Measurements from ENCODE around the gene ARAP1. TPM values are rescaled to one million over a fixed set of nuclear protein-coding genes. Genes with fewer than 3 reads are reported as not detected.

ARAP1 gene
- total RNA-seq (2021) (151 and 184 TPM in 2 replicates), Bru-seq, nascent RNA (percentile 64 among the genes with signal in this experiment), BruChase-seq, experiment 1, labeled RNA remaining after a 2-hour chase (percentile 70 among the genes with signal in this experiment), BruChase-seq, experiment 2, labeled RNA remaining after a 6-hour chase (percentile 75 among the genes with signal in this experiment)
- long read RNA-seq, full-length matches to known transcripts: 30 of 134 reads
- long read RNA-seq, partial matches to known transcripts: 48 of 134 reads
- long read RNA-seq, other reads (novel, unspliced or antisense): 56 of 134 reads

GRCh38 chr11:72752088-72752914, at the start of gene ARAP1:
ARAP1 (minus strand) TSS chr11:72752408; CDS start chr11:72727128, 25,280 bp downstream.
- intact Hi-C loops (cut with micrococcal nuclease; ENCODE audit: unreplicated experiment): loop anchor here (1.0 kb wide), 1 partner anchor 62 kb away; the partner anchor contains the start of gene ATG16L2
- Histone ChIP-seq H3F3A (ENCODE audit: insufficient read depth, low read depth) (peaks cover 41% of the 10 kb centered on the region), H2AFZ (peak within 1 kb of the TSS; percentile 73), H3K36me3 (ENCODE audit: low read depth) (peaks cover 11% of the 10 kb centered on the region), H3K4me1 (replicated peaks; ENCODE audit: insufficient read depth) (peaks cover 26% of the 10 kb centered on the region), H3K27ac (peak within 1 kb of the TSS; percentile 35; the same call in 1 of the 2 replicates), H3K4me3 (peak within 1 kb of the TSS; percentile 96), H4K20me1 (ENCODE audit: insufficient read depth) (peaks cover 3% of the 10 kb centered on the region; the same call in 1 of the 2 replicates), H3K9me2 (ENCODE audit: insufficient read depth) (no peaks in the 10 kb centered on the region), H3K27me3 (ENCODE audit: insufficient read depth, low read depth) (no peaks in the 10 kb centered on the region), H3K9me3 (ENCODE audit: insufficient read depth, low read depth) (no peaks in the 10 kb centered on the region), H3K4me2 (peak within 1 kb of the TSS; percentile 89), H3K79me2 (ENCODE audit: low read depth) (peaks cover 39% of the 10 kb centered on the region)
- no peak for TF ChIP-seq EZH2 (IDR thresholded peaks at IDR 0.05; ENCODE audit: low read depth)
- no peak for TF ChIP-seq CTCF (conservative IDR thresholded peaks at IDR 0.05)
- no TSS peak for BruUV-seq (replicated peaks)
- ChIA-PET CTCF (interaction anchor here (0.6 to 2.3 kb wide), 2 partner anchors 42 to 555 kb away, joined by 3 to 10 read pairs; partner anchors contain the start of gene STARD10), POLR2A (ENCODE audit: unreplicated experiment) (interaction anchor here (0.6 kb wide), 2 partner anchors 34 to 41 kb away, joined by 4 to 24 read pairs; no protein-coding TSS in a partner anchor)
- DNase-seq: peak; percentile 80 to 82

GRCh38 chr11:72799441-72799840, 47.2 kb upstream of the ARAP1 start:
- no peak for TF ChIP-seq EZH2 (IDR thresholded peaks at IDR 0.05; ENCODE audit: low read depth)
- TF ChIP-seq CTCF (conservative IDR thresholded peaks at IDR 0.05): no peak
- Histone ChIP-seq H3K36me3 (ENCODE audit: low read depth) (no peaks in the 10 kb centered on the region), H3K4me1 (replicated peaks; ENCODE audit: insufficient read depth) (peaks cover 9% of the 10 kb centered on the region), H3F3A (ENCODE audit: insufficient read depth, low read depth) (peaks cover 10% of the 10 kb centered on the region; the same call in 1 of the 2 replicates), H3K4me3 (no peak overlapping the region), H3K4me2 (no peak overlapping the region), H3K27ac (no peak overlapping the region), H3K9me2 (ENCODE audit: insufficient read depth) (no peaks in the 10 kb centered on the region), H3K27me3 (ENCODE audit: insufficient read depth, low read depth) (no peaks in the 10 kb centered on the region), H4K20me1 (ENCODE audit: insufficient read depth) (no peaks in the 10 kb centered on the region), H3K79me2 (ENCODE audit: low read depth) (no peaks in the 10 kb centered on the region), H3K9me3 (ENCODE audit: insufficient read depth, low read depth) (no peaks in the 10 kb centered on the region), H2AFZ (no peak overlapping the region)
- POLR2A ChIA-PET (ENCODE audit: unreplicated experiment): interaction anchor here (0.6 kb wide), 1 partner anchor 328 kb away, joined by 10 read pairs; no protein-coding TSS in a partner anchor
- intact Hi-C loops (cut with micrococcal nuclease; ENCODE audit: unreplicated experiment): no loop called here
- BruUV-seq (replicated peaks): no TSS peak
- DNase-seq: no peak
- CTCF ChIA-PET: interaction anchor here (0.6 kb wide), 1 partner anchor 90 kb away, joined by 11 read pairs; no protein-coding TSS in a partner anchor

GRCh38 chr11:72798361-72798760, 46.2 kb upstream of the ARAP1 start:
- DNase-seq: no peak

More at GRCh38 chr11:72798361-72798760, 46.2 kb upstream of the ARAP1 start:
- peaks cover 13% of the 10 kb centered on the region; the same call in 1 of the 2 replicates for H3F3A ChIP-seq (ENCODE audit: insufficient read depth, low read depth)
- no peaks in the 10 kb centered on the region for H3K27me3 ChIP-seq (ENCODE audit: insufficient read depth, low read depth)
- no peaks in the 10 kb centered on the region for H3K9me2 ChIP-seq (ENCODE audit: insufficient read depth)
- no peak overlapping the region for H3K4me2 ChIP-seq
- no peaks in the 10 kb centered on the region for H3K9me3 ChIP-seq (ENCODE audit: insufficient read depth, low read depth)
- ChIA-PET POLR2A (ENCODE audit: unreplicated experiment) (interaction anchor here (0.5 kb wide), 1 partner anchor 388 kb away, joined by 3 read pairs; no protein-coding TSS in a partner anchor), CTCF (interaction anchor here (0.6 kb wide), 1 partner anchor 69 kb away, joined by 4 read pairs; no protein-coding TSS in a partner anchor)
- H2AFZ ChIP-seq: no peak overlapping the region
- peaks cover 14% of the 10 kb centered on the region for H3K4me1 ChIP-seq (replicated peaks; ENCODE audit: insufficient read depth)
- H3K79me2 ChIP-seq (ENCODE audit: low read depth): no peaks in the 10 kb centered on the region
- H3K36me3 ChIP-seq (ENCODE audit: low read depth): no peaks in the 10 kb centered on the region
- no peak overlapping the region for H3K4me3 ChIP-seq
- BruUV-seq (replicated peaks): no TSS peak
- intact Hi-C loops (cut with micrococcal nuclease; ENCODE audit: unreplicated experiment): no loop called here
- H4K20me1 ChIP-seq (ENCODE audit: insufficient read depth): no peaks in the 10 kb centered on the region
- H3K27ac ChIP-seq: no peak overlapping the region
- no peak for TF ChIP-seq CTCF (conservative IDR thresholded peaks at IDR 0.05)
- no peak for TF ChIP-seq EZH2 (IDR thresholded peaks at IDR 0.05; ENCODE audit: low read depth)
